HEK293 (cell line): ENCODE results near the gene EXOC2.
A peak's percentile ranks its signal among the peaks of the same experiment; 100 is the strongest.

Experiments used
- CTCF ChIA-PET: fragments of 350-600 bp; formaldehyde crosslinking; extraction: SDS; loops from one replicate; lab custom pipeline; 2021; ENCODE audit warnings: antibody characterized with exemption; lab: Yijun Ruan, JAX
- POLR2A ChIA-PET: fragments of 300-600 bp; formaldehyde crosslinking; extraction: SDS; loops from one replicate; lab custom pipeline; 2020; ENCODE audit warnings: antibody characterized with exemption, inconsistent platforms; lab: Yijun Ruan, JAX
- H3K27ac ChIP-seq: fragments of 200-500 bp; sonication (Bioruptor generic); 2 replicates; pipeline ENCODE4 v1.5.1; 2014; ENCODE audit warnings: low read depth, low read length, control low read depth, inconsistent platforms; ENCODE audit errors: extremely low read depth
- H3K36me3 ChIP-seq, 2 experiments: fragments of 200-500 bp in 1 of 2; sonication (Bioruptor generic) in 1 of 2; 1 replicate in 1 of 2; 2 replicates in 1 of 2; pipeline ENCODE4 v1.5.1; 2014 to 2017; ENCODE audit warnings: inconsistent platforms in 2 of 2, low read length in 2 of 2; ENCODE audit not compliant: control insufficient read depth in 2 of 2, insufficient read depth in 1 of 2
- H3K4me1 ChIP-seq: fragments of 200-500 bp; sonication (Bioruptor generic); 2 replicates; pipeline ENCODE4 v1.5.1; 2014; ENCODE audit warnings: mild to moderate bottlenecking, low read length, inconsistent platforms; ENCODE audit not compliant: control insufficient read depth, insufficient read depth
- H3K4me3 ChIP-seq: 2 replicates; pipeline ENCODE4 v1.5.1; 2011; ENCODE audit warnings: low read depth, mild to moderate bottlenecking, control low read depth, low read length, moderate library complexity
- H3K9me3 ChIP-seq: fragments of 200-500 bp; sonication (Bioruptor generic); 2 replicates; pipeline ENCODE4 v1.5.1; 2014; ENCODE audit warnings: low read depth, low read length, inconsistent platforms; ENCODE audit not compliant: control insufficient read depth, insufficient read depth
- GLI4 ChIP-seq: fragments of 450-650 bp; formaldehyde crosslinking; IDR thresholded peaks from 2 replicates; pipeline ENCODE4 v1.5.1; 2016; ENCODE audit warnings: missing biosample characterization, missing genetic modification characterization
- PRDM1 ChIP-seq: fragments of 450-650 bp; formaldehyde crosslinking; IDR thresholded peaks from 2 replicates; pipeline ENCODE4; 2016; ENCODE audit warnings: missing biosample characterization, missing genetic modification characterization
- SCRT2 ChIP-seq: fragments of 450-650 bp; formaldehyde crosslinking; IDR thresholded peaks from 2 replicates; pipeline ENCODE4 v1.5.1; 2016; ENCODE audit warnings: missing biosample characterization, missing genetic modification characterization
- WT1 ChIP-seq: fragments of 450-650 bp; formaldehyde crosslinking; IDR thresholded peaks from 2 replicates; pipeline ENCODE4 v1.5.1; 2016; ENCODE audit warnings: missing biosample characterization, missing genetic modification characterization
- YY1 ChIP-seq: fragments of 450-650 bp; formaldehyde crosslinking; IDR thresholded peaks from 2 replicates; pipeline ENCODE4 v1.5.1; 2018; ENCODE audit warnings: missing biosample characterization, missing genetic modification characterization
- ZEB2 ChIP-seq: fragments of 450-650 bp; formaldehyde crosslinking; IDR thresholded peaks from 2 replicates; pipeline ENCODE4 v1.5.1; 2016; ENCODE audit warnings: missing biosample characterization, missing genetic modification characterization
- ZNF175 ChIP-seq: fragments of 450-650 bp; formaldehyde crosslinking; IDR thresholded peaks from 2 replicates; pipeline ENCODE4 v1.5.1; 2016; ENCODE audit warnings: missing biosample characterization, missing genetic modification characterization
- ZNF335 ChIP-seq: fragments of 450-650 bp; formaldehyde crosslinking; conservative IDR thresholded peaks from 2 replicates; pipeline ENCODE4 v1.5.1; 2016; ENCODE audit warnings: missing biosample characterization, missing genetic modification characterization
- ZNF394 ChIP-seq: fragments of 450-650 bp; formaldehyde crosslinking; IDR thresholded peaks from 2 replicates; pipeline ENCODE4 v1.5.1; 2016; ENCODE audit warnings: missing biosample characterization, missing genetic modification characterization, mild to moderate bottlenecking, moderate library complexity, borderline replicate concordance
- ZNF561 ChIP-seq: fragments of 450-650 bp; IDR thresholded peaks from 2 replicates; pipeline ENCODE4 v1.5.1; 2018; ENCODE audit warnings: missing biosample characterization, missing genetic modification characterization, borderline replicate concordance
- ZNF629 ChIP-seq: fragments of 450-650 bp; formaldehyde crosslinking; IDR thresholded peaks from 2 replicates; pipeline ENCODE4 v1.5.1; 2017; ENCODE audit warnings: missing biosample characterization, missing genetic modification characterization
- ZNF658 ChIP-seq: fragments of 450-650 bp; formaldehyde crosslinking; IDR thresholded peaks from 2 replicates; pipeline ENCODE4; 2016; ENCODE audit warnings: missing biosample characterization, missing genetic modification characterization
- ZXDB ChIP-seq: fragments of 450-650 bp; formaldehyde crosslinking; IDR thresholded peaks from 2 replicates; pipeline ENCODE4 v1.5.1; 2016; ENCODE audit warnings: missing biosample characterization, missing genetic modification characterization
- TF ChIP-seq, protein P1 (sequence below): fragments of 450-650 bp; formaldehyde crosslinking; IDR thresholded peaks from 2 replicates; pipeline ENCODE4 v1.5.1; 2017; ENCODE audit warnings: missing biosample characterization, missing genetic modification characterization
- TF ChIP-seq, protein P2 (sequence below): fragments of 450-650 bp; formaldehyde crosslinking; IDR thresholded peaks from 2 replicates; pipeline ENCODE4 v1.5.1; 2017; ENCODE audit warnings: missing biosample characterization, missing genetic modification characterization
- TF ChIP-seq, protein P3 (sequence below): fragments of 450-650 bp; formaldehyde crosslinking; IDR thresholded peaks from 2 replicates; pipeline ENCODE4 v1.5.1; 2016; ENCODE audit warnings: missing biosample characterization, missing genetic modification characterization
- TF ChIP-seq, protein P4 (sequence below): fragments of 450-650 bp; formaldehyde crosslinking; IDR thresholded peaks from 2 replicates; pipeline ENCODE4 v1.5.1; 2016; ENCODE audit warnings: missing biosample characterization, missing genetic modification characterization
- TF ChIP-seq, protein P5 (sequence below): fragments of 450-650 bp; formaldehyde crosslinking; IDR thresholded peaks from 2 replicates; pipeline ENCODE4 v1.5.1; 2016; ENCODE audit warnings: missing biosample characterization, missing genetic modification characterization
- TF ChIP-seq, protein P6 (sequence below): fragments of 450-650 bp; formaldehyde crosslinking; IDR thresholded peaks from 2 replicates; pipeline ENCODE4 v1.5.1; 2016; ENCODE audit warnings: missing biosample characterization, missing genetic modification characterization
- TF ChIP-seq, protein P7 (sequence below): fragments of 450-650 bp; formaldehyde crosslinking; IDR thresholded peaks from 2 replicates; pipeline ENCODE4 v1.5.1; 2017; ENCODE audit warnings: missing biosample characterization, mild to moderate bottlenecking, missing genetic modification characterization, moderate library complexity

The EXOC2 gene

DNA sequence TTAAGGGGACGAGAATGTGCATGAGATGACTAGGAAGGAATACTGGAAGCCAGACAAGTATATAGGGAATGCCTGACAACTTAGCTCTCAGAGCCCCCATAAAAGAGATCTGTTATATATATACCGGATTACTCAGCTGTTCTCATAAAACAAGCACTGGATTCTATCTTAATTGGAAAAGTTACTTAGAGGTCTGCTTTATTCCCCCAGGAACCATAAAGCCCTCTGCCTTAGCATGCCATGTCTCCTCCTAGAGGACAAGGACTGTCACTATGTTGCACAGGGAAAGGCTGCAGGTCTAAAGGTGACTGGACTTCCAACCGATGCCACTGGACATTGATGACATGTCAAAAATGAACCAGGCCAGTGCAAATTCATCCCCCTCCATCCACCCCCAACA is 6.4 kb downstream of the EXOC2 start (continued):
- TF ChIP-seq, protein P1, sequence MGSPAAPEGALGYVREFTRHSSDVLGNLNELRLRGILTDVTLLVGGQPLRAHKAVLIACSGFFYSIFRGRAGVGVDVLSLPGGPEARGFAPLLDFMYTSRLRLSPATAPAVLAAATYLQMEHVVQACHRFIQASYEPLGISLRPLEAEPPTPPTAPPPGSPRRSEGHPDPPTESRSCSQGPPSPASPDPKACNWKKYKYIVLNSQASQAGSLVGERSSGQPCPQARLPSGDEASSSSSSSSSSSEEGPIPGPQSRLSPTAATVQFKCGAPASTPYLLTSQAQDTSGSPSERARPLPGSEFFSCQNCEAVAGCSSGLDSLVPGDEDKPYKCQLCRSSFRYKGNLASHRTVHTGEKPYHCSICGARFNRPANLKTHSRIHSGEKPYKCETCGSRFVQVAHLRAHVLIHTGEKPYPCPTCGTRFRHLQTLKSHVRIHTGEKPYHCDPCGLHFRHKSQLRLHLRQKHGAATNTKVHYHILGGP (tag by site-specific recombination), result no peak
- no peak for TF ChIP-seq YY1
- TF ChIP-seq, protein P2, sequence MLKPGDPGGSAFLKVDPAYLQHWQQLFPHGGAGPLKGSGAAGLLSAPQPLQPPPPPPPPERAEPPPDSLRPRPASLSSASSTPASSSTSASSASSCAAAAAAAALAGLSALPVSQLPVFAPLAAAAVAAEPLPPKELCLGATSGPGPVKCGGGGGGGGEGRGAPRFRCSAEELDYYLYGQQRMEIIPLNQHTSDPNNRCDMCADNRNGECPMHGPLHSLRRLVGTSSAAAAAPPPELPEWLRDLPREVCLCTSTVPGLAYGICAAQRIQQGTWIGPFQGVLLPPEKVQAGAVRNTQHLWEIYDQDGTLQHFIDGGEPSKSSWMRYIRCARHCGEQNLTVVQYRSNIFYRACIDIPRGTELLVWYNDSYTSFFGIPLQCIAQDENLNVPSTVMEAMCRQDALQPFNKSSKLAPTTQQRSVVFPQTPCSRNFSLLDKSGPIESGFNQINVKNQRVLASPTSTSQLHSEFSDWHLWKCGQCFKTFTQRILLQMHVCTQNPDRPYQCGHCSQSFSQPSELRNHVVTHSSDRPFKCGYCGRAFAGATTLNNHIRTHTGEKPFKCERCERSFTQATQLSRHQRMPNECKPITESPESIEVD (tag by site-specific recombination), result peak; percentile 85
- TF ChIP-seq ZNF394 (tag by site-specific recombination), result no peak
- TF ChIP-seq, protein P3, sequence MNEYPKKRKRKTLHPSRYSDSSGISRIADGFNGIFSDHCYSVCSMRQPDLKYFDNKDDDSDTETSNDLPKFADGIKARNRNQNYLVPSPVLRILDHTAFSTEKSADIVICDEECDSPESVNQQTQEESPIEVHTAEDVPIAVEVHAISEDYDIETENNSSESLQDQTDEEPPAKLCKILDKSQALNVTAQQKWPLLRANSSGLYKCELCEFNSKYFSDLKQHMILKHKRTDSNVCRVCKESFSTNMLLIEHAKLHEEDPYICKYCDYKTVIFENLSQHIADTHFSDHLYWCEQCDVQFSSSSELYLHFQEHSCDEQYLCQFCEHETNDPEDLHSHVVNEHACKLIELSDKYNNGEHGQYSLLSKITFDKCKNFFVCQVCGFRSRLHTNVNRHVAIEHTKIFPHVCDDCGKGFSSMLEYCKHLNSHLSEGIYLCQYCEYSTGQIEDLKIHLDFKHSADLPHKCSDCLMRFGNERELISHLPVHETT (tag by site-specific recombination), result peak; percentile 53; the same call in 1 of the 2 replicates
- TF ChIP-seq ZXDB, result peak; percentile 73
- TF ChIP-seq ZNF561 (tag by site-specific recombination), result peak; percentile 79; the same call in 1 of the 2 replicates
- TF ChIP-seq, protein P4, sequence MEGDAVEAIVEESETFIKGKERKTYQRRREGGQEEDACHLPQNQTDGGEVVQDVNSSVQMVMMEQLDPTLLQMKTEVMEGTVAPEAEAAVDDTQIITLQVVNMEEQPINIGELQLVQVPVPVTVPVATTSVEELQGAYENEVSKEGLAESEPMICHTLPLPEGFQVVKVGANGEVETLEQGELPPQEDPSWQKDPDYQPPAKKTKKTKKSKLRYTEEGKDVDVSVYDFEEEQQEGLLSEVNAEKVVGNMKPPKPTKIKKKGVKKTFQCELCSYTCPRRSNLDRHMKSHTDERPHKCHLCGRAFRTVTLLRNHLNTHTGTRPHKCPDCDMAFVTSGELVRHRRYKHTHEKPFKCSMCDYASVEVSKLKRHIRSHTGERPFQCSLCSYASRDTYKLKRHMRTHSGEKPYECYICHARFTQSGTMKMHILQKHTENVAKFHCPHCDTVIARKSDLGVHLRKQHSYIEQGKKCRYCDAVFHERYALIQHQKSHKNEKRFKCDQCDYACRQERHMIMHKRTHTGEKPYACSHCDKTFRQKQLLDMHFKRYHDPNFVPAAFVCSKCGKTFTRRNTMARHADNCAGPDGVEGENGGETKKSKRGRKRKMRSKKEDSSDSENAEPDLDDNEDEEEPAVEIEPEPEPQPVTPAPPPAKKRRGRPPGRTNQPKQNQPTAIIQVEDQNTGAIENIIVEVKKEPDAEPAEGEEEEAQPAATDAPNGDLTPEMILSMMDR (tag by site-specific recombination), result peak; percentile 70
- peak; percentile 87 for TF ChIP-seq WT1
- TF ChIP-seq, protein P5, sequence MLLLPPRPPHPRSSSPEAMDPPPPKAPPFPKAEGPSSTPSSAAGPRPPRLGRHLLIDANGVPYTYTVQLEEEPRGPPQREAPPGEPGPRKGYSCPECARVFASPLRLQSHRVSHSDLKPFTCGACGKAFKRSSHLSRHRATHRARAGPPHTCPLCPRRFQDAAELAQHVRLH (tag by site-specific recombination), result peak; percentile 64; the same call in 1 of the 2 replicates
- TF ChIP-seq, protein P6, sequence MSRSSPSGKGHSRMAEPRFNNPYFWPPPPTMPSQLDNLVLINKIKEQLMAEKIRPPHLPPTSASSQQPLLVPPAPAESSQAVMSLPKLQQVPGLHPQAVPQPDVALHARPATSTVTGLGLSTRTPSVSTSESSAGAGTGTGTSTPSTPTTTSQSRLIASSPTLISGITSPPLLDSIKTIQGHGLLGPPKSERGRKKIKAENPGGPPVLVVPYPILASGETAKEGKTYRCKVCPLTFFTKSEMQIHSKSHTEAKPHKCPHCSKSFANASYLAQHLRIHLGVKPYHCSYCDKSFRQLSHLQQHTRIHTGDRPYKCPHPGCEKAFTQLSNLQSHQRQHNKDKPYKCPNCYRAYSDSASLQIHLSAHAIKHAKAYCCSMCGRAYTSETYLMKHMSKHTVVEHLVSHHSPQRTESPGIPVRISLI (tag by site-specific recombination), result no peak
- peak; percentile 81 for TF ChIP-seq ZEB2 (tag by site-specific recombination)
- TF ChIP-seq ZNF175 (tag by site-specific recombination), result no peak
- TF ChIP-seq ZNF629, result peak; percentile 57

DNA sequence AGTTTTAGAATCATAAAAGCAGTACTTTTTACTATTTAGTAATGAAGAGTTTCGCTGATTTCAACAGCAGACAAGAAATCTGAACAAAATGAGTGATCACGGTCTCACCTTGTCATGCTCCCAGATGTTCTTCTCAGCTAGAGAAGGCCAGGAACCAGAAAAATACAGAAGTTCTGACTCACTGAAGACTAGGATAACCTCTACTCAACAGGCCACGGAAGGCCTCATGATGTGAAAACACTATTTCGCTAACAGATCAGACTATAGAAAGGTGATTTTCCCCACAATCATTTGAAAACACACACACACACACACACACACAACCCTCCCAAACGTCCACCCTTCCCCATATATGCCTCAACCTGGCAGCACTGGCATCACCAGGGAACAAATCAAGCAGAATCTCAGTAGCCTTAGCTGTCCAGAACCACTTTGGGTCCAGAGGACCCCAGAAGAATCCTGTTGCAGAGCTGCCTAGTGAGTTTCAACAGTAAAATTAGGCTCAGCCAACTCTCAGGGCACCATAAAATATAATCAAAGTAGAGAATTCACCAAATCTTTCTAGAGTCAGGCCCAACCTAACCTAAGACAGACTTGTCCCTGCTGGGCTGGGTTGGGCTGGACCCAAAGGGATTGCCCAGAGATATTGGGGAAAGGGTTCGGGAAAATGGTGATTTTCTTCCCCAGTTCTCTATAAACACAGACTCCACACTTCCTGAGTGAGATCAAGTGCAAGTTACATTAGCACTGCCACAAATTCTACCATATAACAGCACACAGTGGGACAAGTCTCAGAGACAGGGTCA is 7.9 kb downstream of the EXOC2 start:
- peak overlapping the region; percentile 46; the same call in 1 of the 2 replicates for H3K27ac ChIP-seq

More for the DNA sequence above, 7.9 kb downstream of the EXOC2 start:
- ChIA-PET POLR2A (interaction anchor here (1.6 to 2.0 kb wide), 2 partner anchors 8 to 16 kb away, joined by 4 to 30 read pairs; partner anchors contain the start of gene EXOC2), CTCF (interaction anchor here (0.6 to 5.2 kb wide), 2 partner anchors 43 to 92 kb away, joined by 3 to 27 read pairs; no protein-coding TSS in a partner anchor)
- Histone ChIP-seq H3K4me3 (no peak overlapping the region), H3K4me1 (peaks cover 57% of the 10 kb centered on the region), H3K9me3 (no peaks in the 10 kb centered on the region), H3K36me3 (peaks cover 0 to 10% of the 10 kb centered on the region in 2 experiments; a peak in 1 of 3 replicates)
- 0 out of 2 replicates have a peak, but pooled peaks have one; percentile 4 for TF ChIP-seq WT1
- peak; percentile 61 for TF ChIP-seq ZNF335
- TF ChIP-seq GLI4 (tag by site-specific recombination), result no peak
- TF ChIP-seq SCRT2, result 0 out of 2 replicates have a peak, but pooled peaks have one; percentile 20
- TF ChIP-seq, protein P7, sequence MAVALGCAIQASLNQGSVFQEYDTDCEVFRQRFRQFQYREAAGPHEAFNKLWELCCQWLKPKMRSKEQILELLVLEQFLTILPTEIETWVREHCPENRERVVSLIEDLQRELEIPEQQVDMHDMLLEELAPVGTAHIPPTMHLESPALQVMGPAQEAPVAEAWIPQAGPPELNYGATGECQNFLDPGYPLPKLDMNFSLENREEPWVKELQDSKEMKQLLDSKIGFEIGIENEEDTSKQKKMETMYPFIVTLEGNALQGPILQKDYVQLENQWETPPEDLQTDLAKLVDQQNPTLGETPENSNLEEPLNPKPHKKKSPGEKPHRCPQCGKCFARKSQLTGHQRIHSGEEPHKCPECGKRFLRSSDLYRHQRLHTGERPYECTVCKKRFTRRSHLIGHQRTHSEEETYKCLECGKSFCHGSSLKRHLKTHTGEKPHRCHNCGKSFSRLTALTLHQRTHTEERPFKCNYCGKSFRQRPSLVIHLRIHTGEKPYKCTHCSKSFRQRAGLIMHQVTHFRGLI, result peak; percentile 94
- peak; percentile 33; the same call in 1 of the 2 replicates for TF ChIP-seq PRDM1 (tag by site-specific recombination)
- no peak for TF ChIP-seq ZNF658 (tag by site-specific recombination)
